WTC11 (cell line): ENCODE data around the gene N4BP2L2.
"Not testable (repeated sequence)": the region's sequence is repeated elsewhere in the genome, so short reads cannot be mapped to it uniquely, and the experiment has no call there.

ENCODE experiments used
- FOXK1 ChIP-seq: sonication (generic); formaldehyde crosslinking; IDR thresholded peaks from 2 replicates; pipeline ENCODE4 v1.8.0; 2022; ENCODE audit warnings: mild to moderate bottlenecking, moderate library complexity, missing genetic modification reagents
- GABPB1 ChIP-seq: sonication (generic); formaldehyde crosslinking; IDR thresholded peaks from 2 replicates; pipeline ENCODE4 v1.8.1; 2023; ENCODE audit warnings: mild to moderate bottlenecking, missing genetic modification reagents
- MAX ChIP-seq: sonication (generic); formaldehyde crosslinking; IDR thresholded peaks from 2 replicates; pipeline ENCODE4 v1.8.0; 2022; ENCODE audit warnings: mild to moderate bottlenecking, missing genetic modification reagents
- MYBL2 ChIP-seq: sonication (generic); formaldehyde crosslinking; IDR thresholded peaks from 2 replicates; pipeline ENCODE4 v1.8.1; 2023; ENCODE audit warnings: mild to moderate bottlenecking, moderate library complexity, missing genetic modification reagents
- TEAD4 ChIP-seq: sonication (generic); formaldehyde crosslinking; IDR thresholded peaks from 2 replicates; pipeline ENCODE4 v1.8.0; 2022; ENCODE audit warnings: mild to moderate bottlenecking, missing genetic modification reagents
- ZNF121 ChIP-seq: sonication (generic); formaldehyde crosslinking; IDR thresholded peaks from 2 replicates; pipeline ENCODE4 v1.8.0; 2023; ENCODE audit warnings: missing genetic modification reagents
- TF ChIP-seq, protein P1 (sequence below): fragments of 200-600 bp; IDR thresholded peaks from 2 replicates; pipeline ENCODE4 v1.8.0; 2022; ENCODE audit warnings: antibody characterized with exemption
- TF ChIP-seq, protein P2 (sequence below): sonication (generic); formaldehyde crosslinking; IDR thresholded peaks from 2 replicates; pipeline ENCODE4 v1.8.1; 2023; ENCODE audit warnings: mild to moderate bottlenecking, missing genetic modification reagents
- TF ChIP-seq, protein P3 (sequence below): sonication (generic); formaldehyde crosslinking; IDR thresholded peaks from 2 replicates; pipeline ENCODE4 v1.8.0; 2023; ENCODE audit warnings: mild to moderate bottlenecking, missing genetic modification reagents

- TF ChIP-seq, protein P1, sequence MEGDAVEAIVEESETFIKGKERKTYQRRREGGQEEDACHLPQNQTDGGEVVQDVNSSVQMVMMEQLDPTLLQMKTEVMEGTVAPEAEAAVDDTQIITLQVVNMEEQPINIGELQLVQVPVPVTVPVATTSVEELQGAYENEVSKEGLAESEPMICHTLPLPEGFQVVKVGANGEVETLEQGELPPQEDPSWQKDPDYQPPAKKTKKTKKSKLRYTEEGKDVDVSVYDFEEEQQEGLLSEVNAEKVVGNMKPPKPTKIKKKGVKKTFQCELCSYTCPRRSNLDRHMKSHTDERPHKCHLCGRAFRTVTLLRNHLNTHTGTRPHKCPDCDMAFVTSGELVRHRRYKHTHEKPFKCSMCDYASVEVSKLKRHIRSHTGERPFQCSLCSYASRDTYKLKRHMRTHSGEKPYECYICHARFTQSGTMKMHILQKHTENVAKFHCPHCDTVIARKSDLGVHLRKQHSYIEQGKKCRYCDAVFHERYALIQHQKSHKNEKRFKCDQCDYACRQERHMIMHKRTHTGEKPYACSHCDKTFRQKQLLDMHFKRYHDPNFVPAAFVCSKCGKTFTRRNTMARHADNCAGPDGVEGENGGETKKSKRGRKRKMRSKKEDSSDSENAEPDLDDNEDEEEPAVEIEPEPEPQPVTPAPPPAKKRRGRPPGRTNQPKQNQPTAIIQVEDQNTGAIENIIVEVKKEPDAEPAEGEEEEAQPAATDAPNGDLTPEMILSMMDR: not testable (repeated sequence)
- TF ChIP-seq GABPB1; MYBL2 (CRISPR knock-in tag); TEAD4 (CRISPR knock-in tag); MAX (CRISPR knock-in tag); ZNF121 (CRISPR knock-in tag); FOXK1 (CRISPR knock-in tag): not testable (repeated sequence)
- TF ChIP-seq, protein P2, sequence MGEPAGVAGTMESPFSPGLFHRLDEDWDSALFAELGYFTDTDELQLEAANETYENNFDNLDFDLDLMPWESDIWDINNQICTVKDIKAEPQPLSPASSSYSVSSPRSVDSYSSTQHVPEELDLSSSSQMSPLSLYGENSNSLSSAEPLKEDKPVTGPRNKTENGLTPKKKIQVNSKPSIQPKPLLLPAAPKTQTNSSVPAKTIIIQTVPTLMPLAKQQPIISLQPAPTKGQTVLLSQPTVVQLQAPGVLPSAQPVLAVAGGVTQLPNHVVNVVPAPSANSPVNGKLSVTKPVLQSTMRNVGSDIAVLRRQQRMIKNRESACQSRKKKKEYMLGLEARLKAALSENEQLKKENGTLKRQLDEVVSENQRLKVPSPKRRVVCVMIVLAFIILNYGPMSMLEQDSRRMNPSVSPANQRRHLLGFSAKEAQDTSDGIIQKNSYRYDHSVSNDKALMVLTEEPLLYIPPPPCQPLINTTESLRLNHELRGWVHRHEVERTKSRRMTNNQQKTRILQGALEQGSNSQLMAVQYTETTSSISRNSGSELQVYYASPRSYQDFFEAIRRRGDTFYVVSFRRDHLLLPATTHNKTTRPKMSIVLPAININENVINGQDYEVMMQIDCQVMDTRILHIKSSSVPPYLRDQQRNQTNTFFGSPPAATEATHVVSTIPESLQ (CRISPR knock-in tag): not testable (repeated sequence)
- TF ChIP-seq, protein P3, sequence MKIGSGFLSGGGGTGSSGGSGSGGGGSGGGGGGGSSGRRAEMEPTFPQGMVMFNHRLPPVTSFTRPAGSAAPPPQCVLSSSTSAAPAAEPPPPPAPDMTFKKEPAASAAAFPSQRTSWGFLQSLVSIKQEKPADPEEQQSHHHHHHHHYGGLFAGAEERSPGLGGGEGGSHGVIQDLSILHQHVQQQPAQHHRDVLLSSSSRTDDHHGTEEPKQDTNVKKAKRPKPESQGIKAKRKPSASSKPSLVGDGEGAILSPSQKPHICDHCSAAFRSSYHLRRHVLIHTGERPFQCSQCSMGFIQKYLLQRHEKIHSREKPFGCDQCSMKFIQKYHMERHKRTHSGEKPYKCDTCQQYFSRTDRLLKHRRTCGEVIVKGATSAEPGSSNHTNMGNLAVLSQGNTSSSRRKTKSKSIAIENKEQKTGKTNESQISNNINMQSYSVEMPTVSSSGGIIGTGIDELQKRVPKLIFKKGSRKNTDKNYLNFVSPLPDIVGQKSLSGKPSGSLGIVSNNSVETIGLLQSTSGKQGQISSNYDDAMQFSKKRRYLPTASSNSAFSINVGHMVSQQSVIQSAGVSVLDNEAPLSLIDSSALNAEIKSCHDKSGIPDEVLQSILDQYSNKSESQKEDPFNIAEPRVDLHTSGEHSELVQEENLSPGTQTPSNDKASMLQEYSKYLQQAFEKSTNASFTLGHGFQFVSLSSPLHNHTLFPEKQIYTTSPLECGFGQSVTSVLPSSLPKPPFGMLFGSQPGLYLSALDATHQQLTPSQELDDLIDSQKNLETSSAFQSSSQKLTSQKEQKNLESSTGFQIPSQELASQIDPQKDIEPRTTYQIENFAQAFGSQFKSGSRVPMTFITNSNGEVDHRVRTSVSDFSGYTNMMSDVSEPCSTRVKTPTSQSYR: not testable (repeated sequence)
Observed at GRCh38 chr13:32560842-32561241, 22.2 kb upstream of the N4BP2L2 start.
